Measurements from ENCODE around the gene FBXO24. TPM values are rescaled to one million over a fixed set of nuclear protein-coding genes. Genes with fewer than 3 reads are reported as not detected.
"Not testable (repeated sequence)": the region's sequence is repeated elsewhere in the genome, so short reads cannot be mapped to it uniquely, and the experiment has no call there.

Gene FBXO24
- total and polyA plus RNA-seq, 10 donors: 0.54 to 1.6 (median 1.2) TPM; not detected in 1

DNA sequence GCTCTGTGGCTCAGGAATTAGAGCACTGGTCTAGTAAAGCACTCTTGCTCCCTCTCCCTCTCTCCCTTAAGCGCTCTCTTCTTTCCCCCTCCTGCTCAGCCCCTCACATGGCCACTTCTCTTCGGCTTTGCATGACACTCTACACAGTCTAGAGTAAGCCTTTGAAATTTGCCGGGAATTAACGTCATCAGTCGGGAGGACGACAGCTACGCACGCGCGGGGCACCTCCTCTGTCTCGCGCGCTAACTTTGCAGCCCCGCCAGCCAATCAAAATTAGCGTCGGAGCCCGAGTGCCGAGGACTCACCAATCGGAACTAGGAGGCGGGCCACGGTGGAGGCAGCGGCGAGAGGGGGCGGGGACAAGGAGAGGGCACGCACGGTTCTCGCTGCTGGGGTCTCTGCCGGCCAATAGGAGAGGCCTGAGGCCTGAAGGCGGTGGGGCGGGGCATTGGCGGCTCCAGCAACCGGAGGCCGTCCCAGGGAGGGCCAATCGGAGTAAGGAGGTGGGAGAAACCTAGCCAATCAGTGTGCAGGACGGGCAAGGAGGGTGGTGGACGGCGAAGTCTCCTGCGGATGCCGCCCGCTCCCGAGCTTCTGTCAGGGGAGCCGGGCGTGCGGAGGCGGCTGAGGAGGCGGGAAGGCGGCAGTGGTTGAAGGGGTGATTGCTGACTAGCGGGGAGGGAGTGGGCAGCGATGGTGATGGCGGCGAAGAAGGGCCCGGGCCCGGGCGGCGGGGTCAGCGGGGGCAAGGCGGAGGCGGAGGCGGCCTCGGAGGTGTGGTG lies 47.3 kb upstream of the FBXO24 start, which contains the start of gene AGFG2:
TSS of gene AGFG2 (plus strand) at position 550 of the 782 bp plus-strand sequence. CDS start at position 694, 144 bp downstream.
- WGBS, 5 donors: 0% methylated on average over 59 to 60 of the region's 60 CpGs
- Histone ChIP-seq H3K4me1 (peaks cover 21 to 58% (median 48%) of the 10 kb centered on the region in 6 donors), H3K27ac (peak within 1 kb of the TSS; percentile 54 to 89 (median 80)), H3K4me3 (peak within 1 kb of the TSS; percentile 89 to 98 (median 96)), H3K9me3 (no peaks in the 10 kb centered on the region), H3K27me3 (replicated peaks in 1 of 7) (no peaks in the 10 kb centered on the region), H3K36me3 (no peaks in the 10 kb centered on the region)
- TF ChIP-seq CTCF (IDR thresholded peaks at IDR 0.05 in 8 of 11, conservative IDR thresholded peaks at IDR 0.05 in 3 of 11) (peak in 3 of 11 experiments; percentile 28 to 49 (median 37)), POLR2A (IDR thresholded peaks at IDR 0.05) (peak in 1 of 3 donors; percentile 73), POLR2AphosphoS5 (IDR thresholded peaks at IDR 0.05) (peak; percentile 93 to 98 (median 95))
- intact Hi-C loops (cut with DNase I; ENCODE audit: low total_unique reads): no loop called here
- peak; percentile 100 for DNase-seq

DNA sequence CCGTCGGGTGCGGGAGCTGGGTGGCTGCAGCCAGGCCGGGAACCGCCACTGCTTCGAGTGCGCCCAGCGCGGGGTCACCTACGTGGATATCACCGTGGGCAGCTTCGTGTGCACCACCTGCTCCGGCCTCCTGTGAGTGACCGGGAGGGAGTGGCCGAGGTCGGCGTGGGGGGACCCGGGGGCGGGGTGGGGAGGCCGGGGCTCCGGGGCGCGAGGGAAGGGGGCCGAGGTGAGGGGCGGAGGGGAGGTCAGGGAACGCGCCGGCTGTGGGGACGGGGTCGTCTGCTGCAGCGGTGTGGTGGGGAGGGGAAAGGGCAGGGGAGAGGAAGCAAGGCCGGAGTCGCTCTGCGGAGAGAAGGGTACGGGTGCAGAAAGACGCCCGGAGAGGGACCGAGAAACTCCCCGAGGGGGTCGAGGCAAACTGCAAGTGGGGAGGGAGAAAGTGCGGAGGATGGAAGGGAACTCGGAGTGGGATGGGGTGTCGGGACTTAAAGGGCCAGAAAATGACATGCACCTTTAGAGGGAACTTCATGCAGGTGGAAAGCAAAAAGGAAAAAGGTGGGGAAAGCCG lies 46.6 kb upstream of the FBXO24 start:
- Histone ChIP-seq H3K27ac (peak overlapping the region in 7 of 8 donors; percentile 60 to 89 (median 82)), H3K4me1 (peaks cover 27 to 65% (median 54%) of the 10 kb centered on the region in 6 donors), H3K9me3 (no peaks in the 10 kb centered on the region), H3K27me3 (replicated peaks in 1 of 7) (no peaks in the 10 kb centered on the region), H3K36me3 (no peaks in the 10 kb centered on the region), H3K4me3 (peak overlapping the region; percentile 89 to 98 (median 96))
- intact Hi-C loops (cut with DNase I; ENCODE audit: low total_unique reads): no loop called here
- peak in 1 of 11 experiments; percentile 7 for TF ChIP-seq CTCF (IDR thresholded peaks at IDR 0.05 in 8 of 11, conservative IDR thresholded peaks at IDR 0.05 in 3 of 11)
- TF ChIP-seq POLR2AphosphoS5 (IDR thresholded peaks at IDR 0.05): no peak
- no peak for DNase-seq
- 0 to 2% (median 1%) methylated on average over 33 to 44 of the region's 44 CpGs for WGBS, 5 donors

DNA sequence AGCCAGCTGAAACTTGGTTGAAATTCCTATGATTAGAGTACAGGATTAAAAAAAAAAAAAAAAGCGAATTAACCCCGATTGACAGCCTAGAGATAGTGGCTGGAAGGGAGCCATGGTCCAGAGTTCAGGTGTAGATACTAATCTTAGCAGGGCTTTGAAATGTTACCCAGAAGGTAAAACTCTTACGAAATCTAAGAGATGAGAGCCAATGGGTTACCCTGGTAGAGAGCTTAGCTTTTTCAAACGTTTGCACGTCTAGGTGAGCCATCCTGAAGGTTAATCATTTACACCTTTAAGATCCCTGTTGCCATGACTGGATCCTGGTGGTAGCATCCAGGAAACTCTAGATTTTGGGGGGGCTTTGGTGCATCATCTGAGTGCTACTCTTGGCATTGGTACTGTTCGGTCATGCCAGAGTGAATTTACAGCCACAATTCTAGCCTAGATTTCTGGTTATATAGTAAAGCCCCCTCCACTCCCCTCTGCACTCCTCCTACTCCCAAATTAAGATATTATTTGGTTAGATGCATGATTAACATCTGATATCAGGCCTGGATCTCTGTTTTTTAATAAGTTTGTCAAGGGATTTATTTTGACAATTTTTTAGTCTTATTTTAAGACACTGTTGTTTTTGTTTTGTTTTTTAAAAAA lies 45.9 kb upstream of the FBXO24 start:
- H3K27me3 ChIP-seq (replicated peaks in 1 of 7): no peaks in the 10 kb centered on the region
- H3K4me3 ChIP-seq: peak overlapping the region; percentile 89 to 98 (median 96)
- 37 to 66% (median 58%) methylated on average over 6 of the region's 6 CpGs for WGBS, 5 donors
- H3K9me3 ChIP-seq: no peaks in the 10 kb centered on the region
- no peaks in the 10 kb centered on the region for H3K36me3 ChIP-seq
- no peak for DNase-seq
- intact Hi-C loops (cut with DNase I; ENCODE audit: low total_unique reads): no loop called here
- H3K4me1 ChIP-seq: peaks cover 33 to 72% (median 61%) of the 10 kb centered on the region in 6 donors
- peak overlapping the region in 5 of 8 donors; percentile 79 to 89 (median 86) for H3K27ac ChIP-seq
- no peak for TF ChIP-seq POLR2AphosphoS5 (IDR thresholded peaks at IDR 0.05)
- TF ChIP-seq CTCF (IDR thresholded peaks at IDR 0.05 in 8 of 11, conservative IDR thresholded peaks at IDR 0.05 in 3 of 11): no peak
- no peak for TF ChIP-seq POLR2A (IDR thresholded peaks at IDR 0.05)

DNA sequence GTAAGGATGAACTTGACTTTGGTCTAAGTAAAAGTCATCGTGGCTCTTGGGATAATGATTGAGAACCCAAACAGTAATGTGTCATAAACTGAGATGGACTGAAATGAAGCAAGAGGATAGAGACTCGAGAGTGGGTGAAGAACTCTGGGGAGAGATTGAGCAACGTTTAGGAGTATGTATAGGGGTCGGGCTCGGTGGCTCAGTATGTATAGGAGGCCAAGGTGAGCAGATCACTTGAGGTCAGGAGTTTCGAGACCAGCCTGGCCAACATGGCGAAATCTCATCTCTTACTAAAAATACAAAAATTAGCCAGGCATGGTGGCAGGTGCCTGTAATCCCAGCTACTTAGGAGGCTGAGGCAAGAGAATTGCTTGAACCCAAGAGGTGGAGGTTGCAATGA lies 44.8 kb upstream of the FBXO24 start:
- H3K27me3 ChIP-seq (replicated peaks in 1 of 7); DNase-seq; H3K36me3 ChIP-seq; intact Hi-C loops (cut with DNase I; ENCODE audit: low total_unique reads); H3K9me3 ChIP-seq: not testable (repeated sequence)
- H3K4me1 ChIP-seq: peaks cover 43 to 83% (median 72%) of the 10 kb centered on the region in 6 donors
- 69 to 93% (median 72%) methylated on average over 7 of the region's 7 CpGs for WGBS, 5 donors
- peak overlapping the region in 2 of 8 donors; percentile 89 to 98 for H3K4me3 ChIP-seq
- H3K27ac ChIP-seq: peak overlapping the region in 4 of 8 donors; percentile 82 to 93 (median 89)
